Measurements from ENCODE around the gene ZNF282.

ZNF282 gene

DNA sequence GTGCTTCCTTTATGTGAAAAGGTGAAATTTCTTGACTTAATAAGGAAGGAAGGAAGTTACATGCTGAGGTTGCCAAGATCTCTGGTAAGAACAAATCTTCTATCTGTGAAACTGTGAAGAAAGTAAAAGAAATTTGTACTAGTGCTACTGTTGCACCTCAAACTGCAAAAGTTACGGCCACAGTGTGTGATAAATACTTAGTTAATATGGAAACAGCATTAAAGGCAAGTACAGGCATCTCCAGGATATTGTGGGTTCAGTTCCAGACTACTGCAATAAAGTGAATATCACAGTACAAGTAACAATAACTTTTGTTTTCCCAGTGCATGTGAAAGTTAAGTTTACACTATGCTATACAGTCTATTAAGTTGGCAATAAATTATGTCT, 22.8 kb upstream of the ZNF282 start:
- Histone ChIP-seq H3K4me1 (ENCODE audit: low read length) (no peaks in the 10 kb centered on the region), H3K4me2 (ENCODE audit: low read length) (no peak overlapping the region), H2AFZ (ENCODE audit: low read depth, low read length) (no peak overlapping the region), H3K36me3 (replicated peaks; ENCODE audit: low read depth, low read length) (peaks cover 33% of the 10 kb centered on the region), H3K9me3 (ENCODE audit: insufficient read depth, low read length) (no peaks in the 10 kb centered on the region), H3K79me2 (ENCODE audit: low read length) (no peaks in the 10 kb centered on the region), H3K9ac (ENCODE audit: low read length) (no peak overlapping the region), H3K27me3 (ENCODE audit: low read depth, low read length) (no peaks in the 10 kb centered on the region), H3K4me3 (ENCODE audit: low read length) (no peak overlapping the region), H3K27ac (ENCODE audit: low read length) (no peak overlapping the region), H4K20me1 (ENCODE audit: insufficient read depth, low read length) (no peaks in the 10 kb centered on the region)
- TF ChIP-seq, protein P1, sequence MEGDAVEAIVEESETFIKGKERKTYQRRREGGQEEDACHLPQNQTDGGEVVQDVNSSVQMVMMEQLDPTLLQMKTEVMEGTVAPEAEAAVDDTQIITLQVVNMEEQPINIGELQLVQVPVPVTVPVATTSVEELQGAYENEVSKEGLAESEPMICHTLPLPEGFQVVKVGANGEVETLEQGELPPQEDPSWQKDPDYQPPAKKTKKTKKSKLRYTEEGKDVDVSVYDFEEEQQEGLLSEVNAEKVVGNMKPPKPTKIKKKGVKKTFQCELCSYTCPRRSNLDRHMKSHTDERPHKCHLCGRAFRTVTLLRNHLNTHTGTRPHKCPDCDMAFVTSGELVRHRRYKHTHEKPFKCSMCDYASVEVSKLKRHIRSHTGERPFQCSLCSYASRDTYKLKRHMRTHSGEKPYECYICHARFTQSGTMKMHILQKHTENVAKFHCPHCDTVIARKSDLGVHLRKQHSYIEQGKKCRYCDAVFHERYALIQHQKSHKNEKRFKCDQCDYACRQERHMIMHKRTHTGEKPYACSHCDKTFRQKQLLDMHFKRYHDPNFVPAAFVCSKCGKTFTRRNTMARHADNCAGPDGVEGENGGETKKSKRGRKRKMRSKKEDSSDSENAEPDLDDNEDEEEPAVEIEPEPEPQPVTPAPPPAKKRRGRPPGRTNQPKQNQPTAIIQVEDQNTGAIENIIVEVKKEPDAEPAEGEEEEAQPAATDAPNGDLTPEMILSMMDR (IDR thresholded peaks at IDR 0.05; ENCODE audit: low read depth, low read length) = no peak
- TF ChIP-seq EZH2phosphoT487 (IDR thresholded peaks at IDR 0.05; ENCODE audit: low read depth) = no peak

- Histone ChIP-seq H4K20me1 (ENCODE audit: insufficient read depth, low read length) (no peaks in the 10 kb centered on the region), H3K36me3 (replicated peaks; ENCODE audit: low read depth, low read length) (peaks cover 40% of the 10 kb centered on the region), H3K9ac (ENCODE audit: low read length) (no peak overlapping the region), H2AFZ (ENCODE audit: low read depth, low read length) (no peak overlapping the region), H3K27ac (ENCODE audit: low read length) (no peak overlapping the region), H3K4me1 (ENCODE audit: low read length) (no peaks in the 10 kb centered on the region), H3K4me2 (ENCODE audit: low read length) (no peak overlapping the region), H3K27me3 (ENCODE audit: low read depth, low read length) (no peaks in the 10 kb centered on the region), H3K9me3 (ENCODE audit: insufficient read depth, low read length) (no peaks in the 10 kb centered on the region), H3K79me2 (ENCODE audit: low read length) (no peaks in the 10 kb centered on the region), H3K4me3 (ENCODE audit: low read length) (no peak overlapping the region)
- TF ChIP-seq EZH2phosphoT487 (IDR thresholded peaks at IDR 0.05; ENCODE audit: low read depth) = no peak
- TF ChIP-seq, protein P1 (IDR thresholded peaks at IDR 0.05; ENCODE audit: low read depth, low read length) = no peak
Measured at GRCh38 chr7:149175150-149175549, 20.2 kb upstream of the ZNF282 start.

- Histone ChIP-seq H3K4me2 (ENCODE audit: low read length) (no peak overlapping the region), H3K36me3 (replicated peaks; ENCODE audit: low read depth, low read length) (peaks cover 57% of the 10 kb centered on the region), H3K27me3 (ENCODE audit: low read depth, low read length) (no peaks in the 10 kb centered on the region), H3K4me1 (ENCODE audit: low read length) (no peaks in the 10 kb centered on the region), H4K20me1 (ENCODE audit: insufficient read depth, low read length) (no peaks in the 10 kb centered on the region), H2AFZ (ENCODE audit: low read depth, low read length) (no peak overlapping the region), H3K79me2 (ENCODE audit: low read length) (no peaks in the 10 kb centered on the region), H3K4me3 (ENCODE audit: low read length) (no peak overlapping the region), H3K27ac (ENCODE audit: low read length) (no peak overlapping the region), H3K9me3 (ENCODE audit: insufficient read depth, low read length) (no peaks in the 10 kb centered on the region), H3K9ac (ENCODE audit: low read length) (no peak overlapping the region)
- TF ChIP-seq, protein P1 (IDR thresholded peaks at IDR 0.05; ENCODE audit: low read depth, low read length) = no peak
- TF ChIP-seq EZH2phosphoT487 (IDR thresholded peaks at IDR 0.05; ENCODE audit: low read depth) = no peak
Measured at GRCh38 chr7:149179241-149179640, 16.1 kb upstream of the ZNF282 start.

DNA sequence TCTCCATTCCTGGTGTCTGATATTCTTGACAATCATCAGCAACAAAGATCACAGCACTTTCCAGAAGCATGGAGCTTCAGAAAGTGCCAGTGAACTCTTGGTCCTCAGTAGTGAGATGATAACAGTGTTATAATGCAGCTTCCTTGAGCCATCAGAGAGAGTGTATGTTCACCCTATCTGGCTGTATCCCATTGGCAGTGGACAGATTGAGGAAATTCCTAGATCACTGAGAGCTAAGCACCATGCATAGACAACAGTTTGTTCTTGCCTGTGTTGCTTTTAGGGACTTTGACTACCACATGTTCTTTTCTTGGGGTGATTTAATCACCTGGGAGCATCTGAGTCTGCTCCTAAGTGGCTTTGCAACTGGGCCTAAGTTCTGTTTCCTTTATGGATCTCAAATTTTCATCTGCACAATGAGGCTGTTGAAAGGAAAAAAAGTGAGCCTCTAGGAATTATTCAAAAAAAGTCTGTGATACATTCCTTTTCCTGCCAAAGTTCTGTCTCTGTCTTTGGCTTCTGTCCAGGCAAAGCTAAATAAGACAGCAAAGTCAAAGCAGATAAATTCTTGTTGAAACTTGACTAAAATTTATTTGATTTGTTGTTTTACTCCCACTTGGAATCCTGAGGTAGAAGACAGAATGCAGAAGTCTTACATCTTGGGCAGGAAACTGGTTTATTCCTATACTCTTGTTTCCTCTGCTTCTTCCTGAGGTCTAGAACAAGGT, 14.5 kb upstream of the ZNF282 start:
- H3K27me3 ChIP-seq (ENCODE audit: low read depth, low read length) = no peaks in the 10 kb centered on the region
- H3K9me3 ChIP-seq (ENCODE audit: insufficient read depth, low read length) = no peaks in the 10 kb centered on the region
- H3K4me3 ChIP-seq (ENCODE audit: low read length) = no peak overlapping the region
- peaks cover 55% of the 10 kb centered on the region for H3K36me3 ChIP-seq (replicated peaks; ENCODE audit: low read depth, low read length)
- TF ChIP-seq EZH2phosphoT487 (IDR thresholded peaks at IDR 0.05; ENCODE audit: low read depth) = no peak
- TF ChIP-seq, protein P1 (IDR thresholded peaks at IDR 0.05; ENCODE audit: low read depth, low read length) = no peak
- H2AFZ ChIP-seq (ENCODE audit: low read depth, low read length) = no peak overlapping the region
- no peak overlapping the region for H3K4me2 ChIP-seq (ENCODE audit: low read length)
- no peak overlapping the region for H3K27ac ChIP-seq (ENCODE audit: low read length)
- H3K79me2 ChIP-seq (ENCODE audit: low read length) = no peaks in the 10 kb centered on the region
- no peaks in the 10 kb centered on the region for H4K20me1 ChIP-seq (ENCODE audit: insufficient read depth, low read length)
- no peak overlapping the region for H3K9ac ChIP-seq (ENCODE audit: low read length)
- no peaks in the 10 kb centered on the region for H3K4me1 ChIP-seq (ENCODE audit: low read length)

Data from OCI-LY3 (cell line).